Adipocyte (in vitro differentiated cells): ENCODE measurements around the gene CHRM2.

Experiments
- DNase-seq: peaks from one replicate; pipeline ENCODE4 v3.0.0-alpha.2; 2015; ENCODE audit warnings: low read depth
- H3K27me3 ChIP-seq: replicated peaks from 2 replicates; pipeline ENCODE4 v1.7.0; 2013; ENCODE audit warnings: mild to moderate bottlenecking, low read length, moderate library complexity; ENCODE audit not compliant: control insufficient read depth, insufficient read depth
- H3K36me3 ChIP-seq: 2 replicates; pipeline ENCODE4 v1.7.0; 2013; ENCODE audit warnings: low read length, mild to moderate bottlenecking, moderate library complexity; ENCODE audit not compliant: control insufficient read depth, insufficient read depth, severe bottlenecking
- H3K4me1 ChIP-seq: 2 replicates; pipeline ENCODE4 v1.7.0; 2013; ENCODE audit warnings: mild to moderate bottlenecking, low read length, moderate library complexity; ENCODE audit not compliant: control insufficient read depth, insufficient read depth
- H3K4me3 ChIP-seq: 2 replicates; pipeline ENCODE4 v1.7.0; 2013; ENCODE audit warnings: mild to moderate bottlenecking, low read length, moderate library complexity
- H3K9ac ChIP-seq: 2 replicates; pipeline ENCODE4 v1.7.0; 2013; ENCODE audit warnings: mild to moderate bottlenecking, low read length, moderate library complexity
- H3K9me3 ChIP-seq: 2 replicates; pipeline ENCODE4 v1.7.0; 2013; ENCODE audit warnings: mild to moderate bottlenecking, low read length, moderate library complexity; ENCODE audit not compliant: control insufficient read depth

Gene CHRM2

DNA sequence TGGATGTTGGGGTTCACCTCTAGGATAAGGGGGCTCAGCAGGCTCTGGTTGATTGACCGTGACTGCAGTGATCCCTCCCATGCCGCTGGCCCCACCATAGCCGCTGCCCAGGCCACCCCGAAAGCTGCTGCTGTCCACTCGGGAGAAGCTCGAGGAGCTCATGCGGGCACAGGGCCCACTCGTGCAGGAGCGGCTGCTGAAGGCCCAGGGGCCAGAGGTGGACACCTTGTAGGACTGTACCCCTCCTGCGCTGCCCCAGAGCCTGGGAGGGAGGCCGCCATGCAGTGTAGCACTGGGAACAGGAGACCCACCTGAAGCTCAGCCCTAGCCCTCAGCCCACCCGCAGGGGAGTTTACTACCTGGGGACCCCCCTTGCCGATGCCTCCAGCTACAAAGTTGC, 70.0 kb downstream of the CHRM2 start:
- no peaks in the 10 kb centered on the region for H3K27me3 ChIP-seq
- no peak for DNase-seq
- H3K36me3 ChIP-seq = no peaks in the 10 kb centered on the region
- H3K4me3 ChIP-seq = no peak overlapping the region
- H3K9me3 ChIP-seq = no peaks in the 10 kb centered on the region
- no peak overlapping the region for H3K9ac ChIP-seq
- no peaks in the 10 kb centered on the region for H3K4me1 ChIP-seq

DNA sequence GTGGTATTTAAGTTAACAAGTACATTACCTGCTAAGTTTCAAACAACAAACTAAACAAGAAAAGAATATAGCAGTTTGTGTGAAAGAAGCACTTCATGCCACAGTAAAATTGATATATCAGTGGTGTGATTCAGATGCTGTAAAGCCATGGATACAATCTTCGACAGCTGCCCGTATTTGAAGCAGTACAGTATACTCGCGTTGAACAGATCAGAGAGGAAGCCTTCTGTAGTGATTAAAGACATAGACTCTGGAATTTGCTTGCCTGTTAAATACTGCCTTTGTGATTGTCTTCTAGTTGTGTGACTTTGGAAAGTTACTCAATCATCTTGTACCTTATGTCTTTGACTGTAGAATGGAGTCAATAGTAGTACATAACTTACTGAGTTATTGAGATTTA, 71.7 kb downstream of the CHRM2 start:
- Histone ChIP-seq H3K9me3 (no peaks in the 10 kb centered on the region), H3K4me3 (no peak overlapping the region), H3K36me3 (no peaks in the 10 kb centered on the region), H3K27me3 (no peaks in the 10 kb centered on the region), H3K9ac (no peak overlapping the region), H3K4me1 (no peaks in the 10 kb centered on the region)
- no peak for DNase-seq

DNA sequence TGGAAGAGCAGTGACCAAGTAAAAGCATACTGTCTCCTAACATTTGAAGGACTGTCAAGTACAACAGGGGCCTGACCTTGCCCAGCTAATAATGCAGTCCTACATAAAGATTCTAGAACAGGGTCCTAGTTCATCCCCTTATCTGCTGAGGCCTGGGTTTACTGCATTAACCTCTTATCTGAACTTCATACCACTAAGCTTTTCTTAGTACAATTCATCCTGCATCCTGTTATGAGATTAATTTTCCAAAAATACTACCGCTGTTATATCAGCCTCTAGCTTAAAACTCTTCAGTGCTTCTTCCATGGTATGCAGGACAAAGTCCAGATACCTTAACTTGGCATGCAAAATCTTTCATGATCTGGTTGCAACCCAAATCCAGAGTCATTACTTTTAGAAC, 72.5 kb downstream of the CHRM2 start:
- H3K27me3 ChIP-seq = no peaks in the 10 kb centered on the region
- H3K4me3 ChIP-seq = no peak overlapping the region
- H3K9ac ChIP-seq = no peak overlapping the region
- no peaks in the 10 kb centered on the region for H3K36me3 ChIP-seq
- no peaks in the 10 kb centered on the region for H3K9me3 ChIP-seq
- DNase-seq = no peak
- H3K4me1 ChIP-seq = no peaks in the 10 kb centered on the region

DNA sequence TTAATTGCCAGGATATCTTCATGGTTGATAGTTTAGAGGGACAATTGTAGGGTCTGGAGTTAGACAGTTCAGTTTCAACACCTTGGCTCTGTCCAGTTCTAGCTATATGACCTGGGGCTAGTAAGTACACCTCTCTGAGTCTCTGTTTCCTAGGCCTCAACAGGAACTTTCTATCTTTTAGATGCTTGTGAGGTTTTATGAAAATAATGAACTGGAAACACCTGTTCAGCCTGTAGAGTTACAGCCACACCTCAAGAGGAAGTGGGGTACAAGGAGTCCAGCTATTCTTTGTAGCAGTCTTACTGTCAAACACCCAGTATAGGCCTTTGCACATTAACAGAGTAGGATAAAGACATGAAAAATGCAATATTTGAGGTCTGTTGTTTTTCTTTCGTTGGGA, 73.4 kb downstream of the CHRM2 start:
- Histone ChIP-seq H3K9ac (no peak overlapping the region), H3K4me1 (no peaks in the 10 kb centered on the region)

DNA sequence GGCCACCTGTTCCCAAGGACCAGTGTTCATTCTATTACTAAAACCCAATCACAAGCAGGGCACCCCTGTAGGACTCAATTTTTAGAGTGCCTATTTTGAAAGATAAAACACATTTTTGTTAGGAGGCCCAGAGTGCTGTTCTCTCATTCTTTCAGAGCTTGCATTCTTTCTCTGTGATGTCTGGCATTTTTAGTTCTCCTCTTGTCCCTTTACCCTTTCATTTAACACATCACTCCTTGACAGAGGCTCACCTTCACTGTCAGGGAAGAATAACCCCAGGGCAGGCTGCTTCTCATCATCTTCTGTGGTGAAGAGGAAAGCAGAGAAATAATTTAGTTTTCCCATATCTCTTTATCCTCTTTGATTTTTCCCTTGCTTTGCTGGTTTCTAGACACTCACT, 73.9 kb downstream of the CHRM2 start:
- peak; percentile 39 for DNase-seq
- Histone ChIP-seq H3K4me1 (no peaks in the 10 kb centered on the region), H3K4me3 (no peak overlapping the region), H3K27me3 (no peaks in the 10 kb centered on the region), H3K9me3 (no peaks in the 10 kb centered on the region), H3K36me3 (no peaks in the 10 kb centered on the region), H3K9ac (no peak overlapping the region)

More for the DNA sequence above, 73.4 kb downstream of the CHRM2 start:
- Histone ChIP-seq H3K4me3 (no peak overlapping the region), H3K27me3 (no peaks in the 10 kb centered on the region), H3K36me3 (no peaks in the 10 kb centered on the region), H3K9me3 (no peaks in the 10 kb centered on the region)
- no peak for DNase-seq

DNA sequence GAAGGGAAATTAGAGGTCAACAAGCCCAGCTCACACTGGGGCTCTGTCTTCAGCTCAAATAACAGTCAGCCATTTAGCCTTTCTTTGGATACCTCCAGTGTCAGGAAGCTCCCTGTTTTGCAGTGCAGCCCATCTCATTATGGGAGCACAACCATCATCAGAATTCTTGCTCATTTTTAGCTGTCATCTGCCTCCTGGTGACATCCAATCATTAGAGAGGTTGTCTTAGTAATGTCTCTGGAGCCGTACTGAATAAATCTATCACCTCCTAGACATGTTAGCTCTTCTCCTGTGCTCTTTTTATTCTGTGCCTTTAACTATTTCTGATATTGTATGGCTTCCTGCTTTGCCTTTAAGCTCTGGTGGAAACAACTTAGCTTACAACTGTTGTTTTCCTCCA, 74.5 kb downstream of the CHRM2 start:
- H3K36me3 ChIP-seq = no peaks in the 10 kb centered on the region
- H3K9me3 ChIP-seq = no peaks in the 10 kb centered on the region
- no peak overlapping the region for H3K9ac ChIP-seq
- H3K27me3 ChIP-seq = no peaks in the 10 kb centered on the region
- no peaks in the 10 kb centered on the region for H3K4me1 ChIP-seq
- H3K4me3 ChIP-seq = no peak overlapping the region
- no peak for DNase-seq

DNA sequence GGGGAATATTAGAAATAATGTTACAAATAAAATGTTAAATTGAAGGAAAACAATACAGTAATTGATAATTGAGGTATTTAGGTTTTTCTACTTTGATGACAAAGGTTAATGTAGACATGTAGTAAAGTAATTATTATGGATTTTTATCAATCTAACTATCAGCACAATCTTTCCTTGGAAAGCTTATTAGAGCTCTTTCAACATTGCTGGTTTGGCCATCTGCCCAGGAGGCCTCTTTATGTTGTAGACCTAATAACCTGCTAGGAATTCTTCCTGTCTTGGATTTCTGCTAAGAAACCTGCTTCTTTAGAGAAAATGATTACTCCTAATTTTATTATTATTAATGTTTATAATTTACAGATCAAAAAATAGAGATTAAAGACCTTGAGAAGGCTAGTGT, 78.9 kb downstream of the CHRM2 start:
- Histone ChIP-seq H3K9ac (no peak overlapping the region), H3K4me1 (no peaks in the 10 kb centered on the region), H3K9me3 (no peaks in the 10 kb centered on the region), H3K4me3 (no peak overlapping the region), H3K36me3 (no peaks in the 10 kb centered on the region), H3K27me3 (no peaks in the 10 kb centered on the region)
- DNase-seq = no peak

DNA sequence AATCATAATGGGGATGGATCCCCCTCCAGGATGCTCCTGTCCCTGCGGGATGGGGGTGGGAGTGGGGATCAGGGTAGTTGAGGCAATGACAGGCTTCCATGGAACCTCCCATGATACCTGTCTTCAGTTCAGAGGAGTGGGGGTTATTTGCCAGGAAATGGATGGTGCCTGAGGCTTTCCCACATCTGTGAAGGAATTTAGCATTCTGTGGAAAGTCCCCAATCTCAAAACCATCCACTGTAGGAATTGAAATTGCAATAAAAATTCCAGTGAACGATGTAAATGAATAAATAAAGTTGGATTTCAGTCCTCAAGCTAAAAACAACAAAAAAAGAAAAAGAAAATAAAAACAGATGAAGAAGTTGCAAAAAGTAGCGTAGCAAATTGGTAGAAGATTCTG, 81.9 kb downstream of the CHRM2 start:
- Histone ChIP-seq H3K4me1 (no peaks in the 10 kb centered on the region), H3K9me3 (no peaks in the 10 kb centered on the region), H3K4me3 (no peak overlapping the region), H3K9ac (no peak overlapping the region), H3K36me3 (no peaks in the 10 kb centered on the region), H3K27me3 (no peaks in the 10 kb centered on the region)
- no peak for DNase-seq

DNA sequence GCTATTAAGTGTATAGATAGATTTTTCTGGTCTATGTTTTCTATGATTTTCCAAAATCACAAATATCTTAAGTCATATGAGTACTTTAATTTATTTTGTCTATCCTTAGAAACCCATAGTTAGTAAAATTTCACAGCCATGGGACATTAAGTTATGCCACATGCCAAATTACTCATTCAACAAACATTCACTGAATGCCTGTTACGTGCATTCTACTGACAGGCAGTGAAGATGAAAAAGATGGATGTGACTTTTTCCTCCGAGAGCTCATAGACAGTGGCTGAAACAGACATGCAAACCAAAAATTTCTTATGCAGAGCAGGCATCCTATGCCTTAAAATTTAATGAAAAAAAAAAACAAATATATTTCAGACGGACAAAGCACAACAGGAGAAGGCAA, 84.9 kb downstream of the CHRM2 start:
- Histone ChIP-seq H3K9me3 (no peaks in the 10 kb centered on the region), H3K9ac (no peak overlapping the region), H3K4me3 (no peak overlapping the region), H3K27me3 (no peaks in the 10 kb centered on the region), H3K4me1 (peaks cover 10% of the 10 kb centered on the region), H3K36me3 (no peaks in the 10 kb centered on the region)
- peak; percentile 69 for DNase-seq

DNA sequence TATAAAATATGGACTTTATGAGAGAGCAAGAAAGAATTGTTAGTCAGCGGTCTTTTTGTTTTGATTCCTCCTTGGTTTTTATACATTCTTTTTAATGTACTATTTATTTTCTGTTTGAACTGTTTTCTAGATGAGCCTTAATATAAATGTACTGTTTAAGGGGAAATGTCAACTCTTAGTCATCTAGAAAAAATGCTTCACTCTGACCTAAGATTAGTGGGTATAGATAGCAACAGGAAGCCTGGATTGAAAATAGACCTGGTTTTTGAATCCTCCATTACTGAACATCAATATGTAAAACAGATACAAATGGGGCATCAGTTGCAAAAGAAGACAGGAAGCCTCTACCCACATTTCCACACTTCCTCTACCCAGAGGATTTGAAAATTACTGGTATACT, 87.8 kb downstream of the CHRM2 start:
- DNase-seq = peak; percentile 55
- no peaks in the 10 kb centered on the region for H3K27me3 ChIP-seq
- peaks cover 10% of the 10 kb centered on the region for H3K4me1 ChIP-seq
- H3K9me3 ChIP-seq = no peaks in the 10 kb centered on the region
- H3K9ac ChIP-seq = no peak overlapping the region
- no peak overlapping the region for H3K4me3 ChIP-seq
- H3K36me3 ChIP-seq = no peaks in the 10 kb centered on the region

DNA sequence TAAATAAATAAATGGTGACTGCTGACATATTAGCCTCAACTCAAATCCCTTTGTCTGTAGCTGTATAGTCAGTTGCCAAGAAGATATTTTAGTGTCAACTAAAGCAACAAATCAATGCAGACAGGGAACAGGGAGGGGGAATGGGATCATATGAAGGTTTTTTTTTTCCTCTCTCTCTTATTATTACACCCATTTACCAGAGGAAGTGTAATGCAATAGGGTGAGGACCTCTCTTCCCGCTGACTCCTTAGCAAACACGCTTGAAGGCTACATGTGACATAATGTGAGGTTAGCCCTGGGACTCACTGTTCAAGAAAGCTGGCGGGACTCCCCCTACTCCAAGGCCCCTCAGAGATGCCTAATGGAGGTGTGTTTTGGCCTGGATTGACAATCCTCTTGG, 88.2 kb downstream of the CHRM2 start:
- Histone ChIP-seq H3K36me3 (no peaks in the 10 kb centered on the region), H3K4me3 (no peak overlapping the region), H3K9me3 (no peaks in the 10 kb centered on the region), H3K9ac (no peak overlapping the region), H3K4me1 (peaks cover 10% of the 10 kb centered on the region), H3K27me3 (no peaks in the 10 kb centered on the region)
- no peak for DNase-seq

DNA sequence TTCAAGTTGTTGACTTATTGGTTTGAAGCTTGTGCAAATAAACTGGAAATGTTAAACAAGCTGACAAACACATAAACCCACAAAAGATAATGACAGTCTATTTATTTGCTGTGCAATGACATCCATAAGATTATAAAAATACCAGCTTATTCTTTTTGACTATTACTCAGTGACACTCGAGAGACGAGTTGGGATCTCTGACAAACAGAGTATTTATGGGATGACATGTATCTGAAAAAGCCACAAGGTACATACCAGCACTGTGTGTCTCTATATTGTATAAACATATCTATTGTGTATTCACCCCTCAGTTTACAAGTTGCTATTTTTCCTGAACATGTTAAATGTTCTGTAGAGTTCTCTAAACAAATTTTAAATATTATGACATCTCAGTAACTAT, 88.9 kb downstream of the CHRM2 start:
- peak; percentile 43 for DNase-seq
- H3K4me3 ChIP-seq = no peak overlapping the region

More for the DNA sequence above, 88.9 kb downstream of the CHRM2 start:
- no peaks in the 10 kb centered on the region for H3K36me3 ChIP-seq
- H3K9ac ChIP-seq = no peak overlapping the region
- H3K27me3 ChIP-seq = no peaks in the 10 kb centered on the region
- peaks cover 10% of the 10 kb centered on the region for H3K4me1 ChIP-seq
- H3K9me3 ChIP-seq = no peaks in the 10 kb centered on the region
